Measurements from ENCODE around the gene PC. TPM values are rescaled to one million over a fixed set of nuclear protein-coding genes. Genes with fewer than 3 reads are reported as not detected.
"Not testable (repeated sequence)": the region's sequence is repeated elsewhere in the genome, so short reads cannot be mapped to it uniquely, and the experiment has no call there.

Gene PC
- total and polyA plus RNA-seq, 2 experiments from 2014 or later = 47.4 to 78.1 TPM

- DNase-seq (ENCODE audit: low spot score) = no peak
- Histone ChIP-seq H3K9me2 (replicated peaks; ENCODE audit: insufficient read depth) (no peaks in the 10 kb centered on the region), H3K9me3 (ENCODE audit: low read depth) (no peaks in the 10 kb centered on the region), H3K4me1 (ENCODE audit: insufficient read depth) (no peaks in the 10 kb centered on the region), H2AFZ (no peak overlapping the region), H3K27ac (no peak overlapping the region), H4K20me1 (ENCODE audit: insufficient read depth, poor library complexity, severe bottlenecking) (no peaks in the 10 kb centered on the region), H3K36me3 (replicated peaks; ENCODE audit: insufficient read depth, low read depth) (no peaks in the 10 kb centered on the region), H3K4me3 (no peak overlapping the region), H3K27me3 (no peaks in the 10 kb centered on the region), H3K79me2 (no peaks in the 10 kb centered on the region), H3K4me2 (no peak overlapping the region)
- TF ChIP-seq EZH2 (IDR thresholded peaks at IDR 0.05; ENCODE audit: borderline replicate concordance) = no peak
- TF ChIP-seq EZH2phosphoT487 (IDR thresholded peaks at IDR 0.05; ENCODE audit: low read depth, severe bottlenecking, unreplicated experiment) = no peak
- no peak for TF ChIP-seq CTCF (IDR thresholded peaks at IDR 0.05; ENCODE audit: poor library complexity)
- WGBS (ENCODE audit: low lambda C conversion rate, missing lambda C conversion rate) = 83% methylated on average over 1 of the region's 1 CpG
Observed at GRCh38 chr11:66810576-66811185, 147.5 kb downstream of the PC start.

GRCh38 chr11:66809592-66809991 lies 148.6 kb downstream of the PC start:
- Histone ChIP-seq H3K27ac (no peak overlapping the region), H3K4me2 (no peak overlapping the region), H3K4me3 (no peak overlapping the region), H2AFZ (no peak overlapping the region), H3K9me3 (ENCODE audit: low read depth) (no peaks in the 10 kb centered on the region), H3K4me1 (ENCODE audit: insufficient read depth) (no peaks in the 10 kb centered on the region), H3K27me3 (no peaks in the 10 kb centered on the region), H4K20me1 (ENCODE audit: insufficient read depth, poor library complexity, severe bottlenecking) (no peaks in the 10 kb centered on the region), H3K79me2 (no peaks in the 10 kb centered on the region), H3K9me2 (replicated peaks; ENCODE audit: insufficient read depth) (no peaks in the 10 kb centered on the region), H3K36me3 (replicated peaks; ENCODE audit: insufficient read depth, low read depth) (no peaks in the 10 kb centered on the region)
- TF ChIP-seq EZH2phosphoT487 (IDR thresholded peaks at IDR 0.05; ENCODE audit: low read depth, severe bottlenecking, unreplicated experiment) (no peak), EZH2 (IDR thresholded peaks at IDR 0.05; ENCODE audit: borderline replicate concordance) (no peak), CTCF (IDR thresholded peaks at IDR 0.05; ENCODE audit: poor library complexity) (no peak)
- no peak for DNase-seq (ENCODE audit: low spot score)
- 98% methylated on average over 3 of the region's 3 CpGs for WGBS (ENCODE audit: low lambda C conversion rate, missing lambda C conversion rate)

- no peaks in the 10 kb centered on the region for H3K9me3 ChIP-seq (ENCODE audit: low read depth)
- H2AFZ ChIP-seq = no peak overlapping the region
- no peak overlapping the region for H3K4me3 ChIP-seq
- no peaks in the 10 kb centered on the region for H3K9me2 ChIP-seq (replicated peaks; ENCODE audit: insufficient read depth)
- no peaks in the 10 kb centered on the region for H4K20me1 ChIP-seq (ENCODE audit: insufficient read depth, poor library complexity, severe bottlenecking)
- no peak overlapping the region for H3K4me2 ChIP-seq
- no peaks in the 10 kb centered on the region for H3K4me1 ChIP-seq (ENCODE audit: insufficient read depth)
- no peak overlapping the region for H3K27ac ChIP-seq
- 97% methylated on average over 5 of the region's 5 CpGs for WGBS (ENCODE audit: low lambda C conversion rate, missing lambda C conversion rate)
- H3K79me2 ChIP-seq = no peaks in the 10 kb centered on the region
- DNase-seq (ENCODE audit: low spot score) = no peak
- H3K27me3 ChIP-seq = no peaks in the 10 kb centered on the region
- H3K36me3 ChIP-seq (replicated peaks; ENCODE audit: insufficient read depth, low read depth) = no peaks in the 10 kb centered on the region
- TF ChIP-seq CTCF (IDR thresholded peaks at IDR 0.05; ENCODE audit: poor library complexity) (no peak), EZH2 (IDR thresholded peaks at IDR 0.05; ENCODE audit: borderline replicate concordance) (no peak), EZH2phosphoT487 (IDR thresholded peaks at IDR 0.05; ENCODE audit: low read depth, severe bottlenecking, unreplicated experiment) (no peak)
Observed at GRCh38 chr11:66800720-66801428, 157.3 kb downstream of the PC start.

GRCh38 chr11:66799815-66800214 lies 158.4 kb downstream of the PC start:
- not testable (repeated sequence) for H3K9me2 ChIP-seq (replicated peaks; ENCODE audit: insufficient read depth); H3K4me1 ChIP-seq (ENCODE audit: insufficient read depth); H3K4me2 ChIP-seq

More at GRCh38 chr11:66799815-66800214, 158.4 kb downstream of the PC start:
- not testable (repeated sequence) for H3K9me3 ChIP-seq (ENCODE audit: low read depth); H3K79me2 ChIP-seq; H3K27me3 ChIP-seq; H2AFZ ChIP-seq; H3K27ac ChIP-seq; H3K4me3 ChIP-seq; DNase-seq (ENCODE audit: low spot score); H4K20me1 ChIP-seq (ENCODE audit: insufficient read depth, poor library complexity, severe bottlenecking); H3K36me3 ChIP-seq (replicated peaks; ENCODE audit: insufficient read depth, low read depth)

All from hepatocyte (in vitro differentiated cells).